IPS-18a (cell line): ENCODE measurements around the gene ADGB.

Experiments used
- H3K27ac ChIP-seq: one replicate; pipeline ENCODE4 v1.5.1; 2013; ENCODE audit warnings: low read length
- H3K27me3 ChIP-seq: one replicate; pipeline ENCODE4 v1.6.1; 2013; ENCODE audit warnings: mild to moderate bottlenecking, low read length; ENCODE audit not compliant: control insufficient read depth, insufficient read depth
- H3K36me3 ChIP-seq: one replicate; pipeline ENCODE4 v1.6.1; 2013; ENCODE audit warnings: low read depth, low read length; ENCODE audit not compliant: control insufficient read depth
- H3K4me1 ChIP-seq: one replicate; pipeline ENCODE4 v1.6.1; 2013; ENCODE audit warnings: low read depth, low read length; ENCODE audit not compliant: control insufficient read depth
- H3K4me3 ChIP-seq: one replicate; pipeline ENCODE4 v1.5.1; 2013; ENCODE audit warnings: low read length
- H3K9ac ChIP-seq: one replicate; pipeline ENCODE4 v1.6.1; 2013; ENCODE audit warnings: mild to moderate bottlenecking, low read length, moderate library complexity
- H3K9me3 ChIP-seq: one replicate; pipeline ENCODE4 v1.6.1; 2013; ENCODE audit warnings: low read depth, low read length; ENCODE audit not compliant: control insufficient read depth

Gene ADGB

DNA sequence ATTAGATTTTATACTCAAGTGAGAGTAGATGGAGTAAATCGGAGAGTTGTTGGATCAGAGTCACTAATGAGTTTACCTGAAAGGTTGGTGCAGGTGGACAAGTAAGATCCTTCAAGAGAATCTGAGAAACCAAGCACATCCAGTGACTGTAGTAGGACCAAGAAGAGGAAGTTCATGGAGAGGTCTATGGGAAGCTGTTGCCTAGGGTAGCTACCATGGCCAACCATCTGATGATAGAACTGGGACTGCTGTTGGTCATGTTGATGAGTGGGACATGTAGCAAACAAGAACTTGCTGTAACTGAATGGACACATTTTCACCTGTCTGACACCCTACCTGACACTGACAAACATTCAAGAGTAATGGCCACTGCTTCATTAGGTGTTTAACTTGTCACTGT is 11.3 kb upstream of the ADGB start:
- H3K9ac ChIP-seq, result no peak overlapping the region

DNA sequence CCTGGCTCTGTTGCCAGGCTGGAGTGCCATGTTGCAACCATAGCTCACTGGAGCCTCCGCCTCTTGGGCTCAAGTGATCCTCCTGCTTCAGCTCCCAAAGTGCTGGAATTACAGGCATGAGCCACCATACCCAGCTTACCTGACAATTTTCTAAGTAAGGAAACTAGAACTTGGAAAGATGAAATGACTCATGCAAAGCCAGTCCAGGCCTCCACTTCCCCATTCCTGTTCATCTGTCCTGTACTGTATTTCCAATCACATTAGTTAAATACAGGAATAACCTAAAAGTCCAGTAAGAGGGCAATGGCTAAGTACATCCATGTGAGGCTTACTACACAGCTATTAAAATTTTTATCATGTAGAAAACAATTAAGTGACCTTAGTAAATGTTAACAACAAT is 8.3 kb upstream of the ADGB start:
- Histone ChIP-seq H3K36me3 (no peaks in the 10 kb centered on the region), H3K9me3 (no peaks in the 10 kb centered on the region), H3K9ac (no peak overlapping the region), H3K27me3 (no peaks in the 10 kb centered on the region), H3K27ac (no peak overlapping the region), H3K4me1 (no peaks in the 10 kb centered on the region), H3K4me3 (no peak overlapping the region)

More for the DNA sequence above, 11.3 kb upstream of the ADGB start:
- Histone ChIP-seq H3K9me3 (no peaks in the 10 kb centered on the region), H3K27ac (no peak overlapping the region), H3K27me3 (no peaks in the 10 kb centered on the region), H3K36me3 (no peaks in the 10 kb centered on the region), H3K4me1 (no peaks in the 10 kb centered on the region), H3K4me3 (no peak overlapping the region)

GRCh38 chr6:146592451-146592850 is 6.3 kb upstream of the ADGB start:
- H3K27me3 ChIP-seq, result no peaks in the 10 kb centered on the region
- no peaks in the 10 kb centered on the region for H3K4me1 ChIP-seq
- no peak overlapping the region for H3K9ac ChIP-seq
- no peaks in the 10 kb centered on the region for H3K9me3 ChIP-seq
- no peak overlapping the region for H3K4me3 ChIP-seq
- H3K27ac ChIP-seq, result no peak overlapping the region
- no peaks in the 10 kb centered on the region for H3K36me3 ChIP-seq

DNA sequence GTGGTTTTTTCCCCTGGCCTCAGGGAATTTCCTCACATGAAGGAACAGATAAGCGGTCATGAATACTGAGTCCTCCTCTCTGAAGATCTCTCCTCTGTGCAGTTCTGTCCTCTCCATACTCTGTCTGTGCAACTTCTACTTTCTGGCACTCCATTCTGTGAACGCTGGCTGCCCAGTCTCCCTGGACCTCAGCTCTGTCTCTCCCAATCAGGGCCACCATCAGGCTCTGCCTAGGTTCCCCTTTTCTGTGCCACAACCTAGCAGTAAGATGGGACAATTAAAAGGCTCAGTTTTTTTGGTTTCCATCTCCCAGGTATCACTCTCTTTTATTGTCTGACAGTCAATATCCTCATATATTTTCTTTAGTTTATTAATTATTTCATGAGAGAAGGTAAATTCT is 4.8 kb upstream of the ADGB start:
- Histone ChIP-seq H3K36me3 (no peaks in the 10 kb centered on the region), H3K4me1 (no peaks in the 10 kb centered on the region), H3K9me3 (no peaks in the 10 kb centered on the region), H3K27ac (no peak overlapping the region), H3K9ac (no peak overlapping the region), H3K27me3 (peaks cover 1% of the 10 kb centered on the region), H3K4me3 (no peak overlapping the region)

DNA sequence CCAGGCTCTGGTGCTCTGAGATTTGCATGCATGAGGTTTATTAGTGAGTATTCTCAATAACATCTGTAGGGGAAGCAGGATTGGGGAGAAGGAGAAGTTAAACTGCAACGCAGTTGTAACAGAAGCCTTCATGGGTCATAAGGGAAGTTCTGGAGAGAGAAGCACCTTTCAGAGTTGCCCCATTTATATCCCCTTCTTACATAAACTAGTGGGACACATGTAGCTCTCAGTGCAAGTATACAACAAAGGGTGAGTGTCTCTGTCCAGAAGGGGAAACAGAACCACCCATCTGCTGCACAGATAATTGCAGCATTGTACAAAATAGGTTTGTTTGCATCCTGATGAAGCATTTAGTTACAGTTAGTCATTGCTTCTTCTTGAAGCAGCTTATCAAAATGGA is 4.3 kb upstream of the ADGB start:
- Histone ChIP-seq H3K36me3 (no peaks in the 10 kb centered on the region), H3K4me1 (no peaks in the 10 kb centered on the region), H3K27ac (no peak overlapping the region), H3K9me3 (no peaks in the 10 kb centered on the region), H3K27me3 (peaks cover 7% of the 10 kb centered on the region), H3K4me3 (no peak overlapping the region), H3K9ac (no peak overlapping the region)

GRCh38 chr6:146595972-146596731 is 2.6 kb upstream of the ADGB start:
- no peak overlapping the region for H3K4me3 ChIP-seq
- H3K9ac ChIP-seq, result no peak overlapping the region
- H3K27ac ChIP-seq, result no peak overlapping the region
- H3K27me3 ChIP-seq, result peaks cover 9% of the 10 kb centered on the region
- H3K4me1 ChIP-seq, result no peaks in the 10 kb centered on the region
- no peaks in the 10 kb centered on the region for H3K36me3 ChIP-seq
- no peaks in the 10 kb centered on the region for H3K9me3 ChIP-seq

DNA sequence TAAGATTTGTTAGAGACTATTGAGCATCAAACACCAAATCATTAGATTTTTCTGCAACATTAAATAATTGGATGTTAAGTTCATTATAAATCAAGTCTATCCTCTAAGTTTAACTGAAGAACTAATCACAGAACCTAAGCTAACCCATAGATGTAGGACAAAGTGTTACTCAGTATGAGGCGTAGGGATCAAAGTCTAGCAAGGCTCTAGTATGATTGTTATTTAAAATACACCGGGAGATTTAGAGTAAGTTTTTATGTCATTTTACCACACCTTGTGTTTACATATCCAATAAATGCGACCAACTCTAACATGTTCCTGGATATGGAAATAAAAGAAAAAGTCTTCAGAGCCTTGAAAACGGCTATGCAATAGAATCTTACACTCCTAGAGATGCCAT is 2.6 kb downstream of the ADGB start:
- Histone ChIP-seq H3K27ac (no peak overlapping the region), H3K9ac (no peak overlapping the region), H3K4me3 (no peak overlapping the region), H3K27me3 (peaks cover 9% of the 10 kb centered on the region), H3K9me3 (no peaks in the 10 kb centered on the region), H3K4me1 (no peaks in the 10 kb centered on the region), H3K36me3 (no peaks in the 10 kb centered on the region)

DNA sequence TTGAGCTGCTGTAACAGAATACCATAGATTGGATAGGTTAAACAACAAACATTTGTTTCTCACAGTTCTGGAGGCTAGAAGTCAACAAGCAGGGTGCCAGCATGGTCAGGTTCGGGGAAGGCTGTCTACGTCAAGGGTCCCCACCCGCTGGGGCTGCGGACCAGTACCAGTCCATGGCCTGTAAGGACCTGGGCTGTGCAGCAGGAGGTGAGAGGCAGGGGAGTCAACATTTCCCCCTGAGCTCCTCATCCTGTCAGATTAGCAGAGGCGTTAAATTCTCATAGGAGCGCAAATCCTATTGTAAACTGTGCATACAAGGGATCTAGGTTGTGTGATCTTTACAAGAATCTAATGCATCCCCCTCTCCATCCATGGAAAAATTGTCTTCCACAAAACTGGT is 3.8 kb downstream of the ADGB start:
- no peaks in the 10 kb centered on the region for H3K4me1 ChIP-seq
- no peaks in the 10 kb centered on the region for H3K9me3 ChIP-seq
- no peak overlapping the region for H3K9ac ChIP-seq
- no peaks in the 10 kb centered on the region for H3K36me3 ChIP-seq
- no peak overlapping the region for H3K4me3 ChIP-seq
- peaks cover 9% of the 10 kb centered on the region for H3K27me3 ChIP-seq
- no peak overlapping the region for H3K27ac ChIP-seq

DNA sequence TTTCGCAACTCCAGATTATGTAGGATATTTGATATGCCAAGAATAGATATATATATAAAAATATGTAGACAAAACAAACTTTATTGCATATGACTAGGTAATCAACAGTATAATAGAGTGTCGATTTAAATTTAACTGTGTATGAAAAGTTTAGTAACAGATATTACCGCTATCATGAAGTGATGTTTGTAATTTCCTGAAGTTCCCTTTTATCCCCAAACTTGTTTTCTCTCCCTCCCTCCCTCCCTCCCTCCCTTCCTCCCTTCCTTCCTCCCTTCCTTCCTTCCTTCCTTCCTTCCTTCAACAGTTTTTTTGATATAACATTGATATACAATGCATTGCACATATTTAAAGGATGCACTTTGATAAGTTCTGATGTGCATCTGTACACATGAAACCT is 15.2 kb downstream of the ADGB start:
- no peaks in the 10 kb centered on the region for H3K27me3 ChIP-seq
- H3K9me3 ChIP-seq, result no peaks in the 10 kb centered on the region
- H3K36me3 ChIP-seq, result no peaks in the 10 kb centered on the region
- no peak overlapping the region for H3K27ac ChIP-seq
- no peak overlapping the region for H3K4me3 ChIP-seq
- H3K9ac ChIP-seq, result no peak overlapping the region
- no peaks in the 10 kb centered on the region for H3K4me1 ChIP-seq

GRCh38 chr6:146620655-146621054 is 21.9 kb downstream of the ADGB start:
- no peak overlapping the region for H3K4me3 ChIP-seq
- H3K36me3 ChIP-seq, result no peaks in the 10 kb centered on the region
- no peaks in the 10 kb centered on the region for H3K9me3 ChIP-seq
- no peaks in the 10 kb centered on the region for H3K27me3 ChIP-seq
- no peaks in the 10 kb centered on the region for H3K4me1 ChIP-seq
- no peak overlapping the region for H3K27ac ChIP-seq
- H3K9ac ChIP-seq, result no peak overlapping the region

DNA sequence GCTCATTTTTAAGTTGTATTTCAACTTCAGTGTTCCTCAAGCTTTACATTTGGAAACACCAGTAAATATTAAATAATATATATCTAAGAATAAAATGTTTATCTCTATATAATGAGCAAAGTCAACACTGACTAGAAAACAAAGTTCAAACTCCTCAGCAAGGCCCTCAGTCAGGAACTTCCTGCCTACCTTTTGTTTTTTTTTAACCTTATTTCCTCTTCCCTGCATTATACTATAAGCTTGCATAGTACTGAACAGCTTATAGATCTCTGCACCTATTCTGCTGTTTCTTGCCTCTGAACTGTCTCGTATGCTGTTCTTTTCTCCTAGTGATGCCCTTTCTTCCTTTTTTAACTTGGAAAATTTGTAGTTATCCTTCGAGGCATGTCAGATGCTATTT is 29.6 kb downstream of the ADGB start:
- no peak overlapping the region for H3K27ac ChIP-seq
- H3K4me1 ChIP-seq, result no peaks in the 10 kb centered on the region
- no peaks in the 10 kb centered on the region for H3K27me3 ChIP-seq
- no peak overlapping the region for H3K9ac ChIP-seq
- H3K36me3 ChIP-seq, result no peaks in the 10 kb centered on the region
- H3K4me3 ChIP-seq, result no peak overlapping the region
- H3K9me3 ChIP-seq, result no peaks in the 10 kb centered on the region

DNA sequence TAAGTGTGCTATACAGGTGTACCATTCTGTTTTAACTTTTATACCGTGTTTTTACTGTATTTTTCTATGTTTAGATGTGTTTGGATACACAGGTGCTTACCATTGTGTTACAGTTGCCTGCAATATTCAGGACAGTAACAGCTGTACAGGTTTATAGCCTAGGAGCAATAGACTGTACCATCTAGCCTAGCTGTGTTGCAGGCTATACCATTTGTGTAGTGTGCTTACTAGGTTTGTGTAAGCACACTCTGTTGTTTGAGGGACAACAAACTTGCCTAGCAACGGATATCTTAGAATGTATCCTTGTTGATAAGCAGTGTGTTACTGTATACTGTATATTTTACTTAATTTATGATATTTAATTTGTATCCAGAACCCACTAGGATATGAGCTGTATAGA is 35.2 kb downstream of the ADGB start:
- H3K36me3 ChIP-seq, result no peaks in the 10 kb centered on the region
- H3K9ac ChIP-seq, result no peak overlapping the region
- no peak overlapping the region for H3K4me3 ChIP-seq
- no peak overlapping the region for H3K27ac ChIP-seq
- H3K4me1 ChIP-seq, result no peaks in the 10 kb centered on the region
- no peaks in the 10 kb centered on the region for H3K9me3 ChIP-seq
- no peaks in the 10 kb centered on the region for H3K27me3 ChIP-seq
